GM18505 (cell line): ENCODE results near the gene MX2.

Experiments
- ATAC-seq: cut with Tn5 transposase; IDR thresholded peaks from one replicate; pipeline ENCODE4 v1.9.1; 2021; ENCODE audit not compliant: unreplicated experiment
- POLR2A ChIP-seq: IDR thresholded peaks from 4 replicates; pipeline ENCODE4 v1.6.1; 2011; ENCODE audit warnings: borderline replicate concordance; ENCODE audit not compliant: insufficient read depth, insufficient read length; ENCODE audit errors: extremely low read depth

Gene MX2

DNA sequence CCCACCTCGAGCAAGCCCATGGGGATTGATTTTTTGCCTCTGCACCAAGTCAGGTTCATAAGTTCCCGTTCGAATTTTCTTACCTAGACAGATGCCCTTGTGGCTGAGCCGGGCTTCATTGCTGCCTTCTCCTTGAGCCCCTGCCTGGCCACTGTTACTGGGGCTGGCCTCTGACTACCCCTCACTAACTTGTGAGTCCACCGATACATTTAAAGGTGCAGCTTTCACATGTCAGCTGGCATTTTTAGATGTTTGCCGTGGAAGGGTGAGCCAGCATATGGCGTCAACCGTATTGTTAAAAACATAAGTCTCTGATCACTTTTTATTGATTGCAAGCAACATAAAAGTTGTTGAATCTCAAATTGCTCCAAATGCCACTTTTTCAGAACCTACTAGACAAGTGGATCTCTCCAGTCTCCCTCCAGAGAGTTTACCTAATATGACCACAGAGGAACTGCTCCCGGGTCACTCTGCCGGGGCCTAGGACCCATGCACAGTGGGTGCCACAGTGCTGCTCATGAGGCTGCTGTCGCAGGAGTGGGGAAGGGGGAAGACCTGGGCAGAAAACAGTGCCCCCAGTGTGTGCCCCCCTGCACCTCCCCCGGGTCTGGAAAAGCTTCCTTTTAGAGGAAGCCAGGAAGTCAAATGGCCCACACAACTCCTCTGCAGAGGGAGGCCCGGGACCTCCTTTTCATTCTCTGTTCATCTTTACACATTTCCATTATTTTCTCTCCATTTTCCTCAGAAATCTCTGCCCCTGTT is 83.1 kb downstream of the MX2 start:
- TF ChIP-seq POLR2A = no peak

GRCh38 chr21:41445465-41445862 is 83.6 kb downstream of the MX2 start:
- no peak for TF ChIP-seq POLR2A
- ATAC-seq = no peak

More for the DNA sequence above, 83.1 kb downstream of the MX2 start:
- ATAC-seq = no peak

DNA sequence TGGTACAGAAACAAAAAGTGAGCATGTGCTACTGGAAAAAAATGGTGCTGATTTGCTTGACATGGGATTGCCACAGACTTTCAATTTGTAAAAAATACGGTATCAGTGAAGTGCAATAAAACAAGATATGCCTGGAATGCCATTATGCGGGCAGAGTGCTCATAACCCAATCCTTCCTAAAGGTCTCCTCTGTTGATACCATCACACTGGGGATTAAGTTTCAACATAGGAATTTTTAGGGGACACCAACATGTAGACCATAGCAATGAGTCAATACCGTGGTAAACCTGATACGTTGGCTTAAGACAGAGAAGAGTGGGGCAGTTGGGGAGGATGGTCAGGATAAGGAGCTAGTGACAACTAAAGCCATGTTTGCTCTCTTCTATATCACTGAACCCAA is 84.8 kb downstream of the MX2 start:
- no peak for TF ChIP-seq POLR2A
- ATAC-seq = no peak

GRCh38 chr21:41447356-41447755 is 85.5 kb downstream of the MX2 start:
- peak; percentile 29 for TF ChIP-seq POLR2A
- no peak for ATAC-seq

- peak; percentile 43 for TF ChIP-seq POLR2A
- no peak for ATAC-seq
These were observed 87.8 kb downstream of the MX2 start for GRCh38 chr21:41449613-41450012.

GRCh38 chr21:41451753-41452676 is 90.2 kb downstream of the MX2 start:
- TF ChIP-seq POLR2A = peak; percentile 5
- no peak for ATAC-seq

DNA sequence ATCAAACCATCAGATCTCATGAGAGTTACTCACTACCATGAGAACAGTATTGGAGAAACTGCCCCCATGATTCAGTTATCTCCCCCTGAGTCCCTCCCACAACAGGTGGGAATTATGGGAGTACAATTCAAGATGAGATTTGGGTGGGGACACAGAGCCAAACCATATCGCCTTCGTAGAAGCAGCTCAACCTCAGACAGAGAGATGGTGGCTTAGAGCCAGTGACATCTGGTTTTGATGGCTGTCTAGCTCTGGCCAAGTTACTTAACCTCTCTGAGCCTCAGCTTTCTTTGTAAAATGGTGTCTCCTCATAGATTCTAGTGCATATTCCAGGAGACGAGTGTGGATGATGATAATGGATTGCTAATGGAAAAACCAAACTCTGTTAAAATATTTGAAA is 91.4 kb downstream of the MX2 start:
- ATAC-seq = no peak

DNA sequence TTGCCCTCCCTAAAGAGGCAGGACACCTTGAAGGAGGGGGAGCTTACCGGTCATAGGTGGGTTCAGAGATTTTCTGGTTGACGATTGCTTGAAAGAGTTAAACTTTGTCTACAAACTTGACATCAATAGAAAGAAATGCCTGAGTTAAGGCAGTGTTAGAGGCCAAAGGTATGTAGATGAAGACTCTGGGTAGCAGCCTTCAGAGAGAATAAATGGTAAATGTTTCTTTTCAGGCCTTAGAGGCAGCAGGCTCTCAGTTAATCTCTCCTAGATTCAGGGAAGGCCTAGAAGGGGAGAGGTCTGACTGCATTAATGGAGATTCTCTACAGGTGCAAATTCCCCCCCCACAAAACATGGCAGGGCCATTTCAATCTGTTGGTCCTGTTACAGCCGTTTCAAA is 91.9 kb downstream of the MX2 start:
- no peak for ATAC-seq
- TF ChIP-seq POLR2A = no peak

More for the DNA sequence above, 91.4 kb downstream of the MX2 start:
- TF ChIP-seq POLR2A = peak; percentile 9

- ATAC-seq = no peak
These were observed 96.3 kb downstream of the MX2 start for GRCh38 chr21:41458121-41458520.

DNA sequence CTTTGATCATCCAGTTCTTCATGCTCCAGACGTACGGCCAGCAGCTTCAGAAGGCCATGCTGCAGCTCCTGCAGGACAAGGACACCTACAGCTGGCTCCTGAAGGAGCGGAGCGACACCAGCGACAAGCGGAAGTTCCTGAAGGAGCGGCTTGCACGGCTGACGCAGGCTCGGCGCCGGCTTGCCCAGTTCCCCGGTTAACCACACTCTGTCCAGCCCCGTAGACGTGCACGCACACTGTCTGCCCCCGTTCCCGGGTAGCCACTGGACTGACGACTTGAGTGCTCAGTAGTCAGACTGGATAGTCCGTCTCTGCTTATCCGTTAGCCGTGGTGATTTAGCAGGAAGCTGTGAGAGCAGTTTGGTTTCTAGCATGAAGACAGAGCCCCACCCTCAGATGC is 96.7 kb downstream of the MX2 start:
- no peak for TF ChIP-seq POLR2A
- ATAC-seq = no peak

More at GRCh38 chr21:41458121-41458520, 96.3 kb downstream of the MX2 start:
- no peak for TF ChIP-seq POLR2A
